Regular cardiac myocyte (primary cell): ENCODE data around the gene DBP. TPM values are rescaled to one million over a fixed set of nuclear protein-coding genes. Genes with fewer than 3 reads are reported as not detected.

Experiments
- total RNA-seq: library from RNA; depleted of rRNA; stranded (reverse); fragments of >200 nt; gene quantifications from 2 replicates; pipeline ENCODE4 v1.2.3, GENCODE V29; 2014

DBP gene, protein sequence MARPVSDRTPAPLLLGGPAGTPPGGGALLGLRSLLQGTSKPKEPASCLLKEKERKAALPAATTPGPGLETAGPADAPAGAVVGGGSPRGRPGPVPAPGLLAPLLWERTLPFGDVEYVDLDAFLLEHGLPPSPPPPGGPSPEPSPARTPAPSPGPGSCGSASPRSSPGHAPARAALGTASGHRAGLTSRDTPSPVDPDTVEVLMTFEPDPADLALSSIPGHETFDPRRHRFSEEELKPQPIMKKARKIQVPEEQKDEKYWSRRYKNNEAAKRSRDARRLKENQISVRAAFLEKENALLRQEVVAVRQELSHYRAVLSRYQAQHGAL
- total RNA-seq: 1.3 and 6.2 TPM in 2 replicates

GRCh38 chr19:48636859-48637448, at the start of gene DBP:
Gene DBP (minus strand): TSS chr19:48637379. CDS start chr19:48636994, 385 bp downstream.

DNA sequence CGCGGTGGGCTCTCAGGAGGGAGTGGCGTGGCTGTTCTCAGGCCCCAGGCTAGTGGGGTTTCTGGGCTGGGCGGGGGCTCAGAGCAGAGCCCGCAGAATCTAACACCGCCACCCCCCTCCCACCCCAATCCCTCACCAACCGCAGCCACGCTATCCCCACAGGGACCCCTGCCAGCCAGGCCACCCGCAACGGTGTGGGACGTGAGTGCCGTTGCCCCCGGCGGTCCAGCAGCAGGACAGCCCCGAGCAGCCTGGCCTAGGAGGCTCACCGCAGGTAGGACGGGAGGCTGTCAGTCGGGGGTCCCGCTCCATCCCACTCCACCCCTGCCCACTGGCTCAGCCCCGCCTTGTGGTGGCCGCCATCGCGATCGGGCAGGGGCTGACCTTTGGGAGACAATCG, 35.8 kb upstream of the DBP start, which contains the start of gene NTN5:
TSS of gene NTN5 (minus strand) at position 24 of the 400 bp plus-strand sequence. CDS start 2,031 bp downstream, outside the sequence.

DNA sequence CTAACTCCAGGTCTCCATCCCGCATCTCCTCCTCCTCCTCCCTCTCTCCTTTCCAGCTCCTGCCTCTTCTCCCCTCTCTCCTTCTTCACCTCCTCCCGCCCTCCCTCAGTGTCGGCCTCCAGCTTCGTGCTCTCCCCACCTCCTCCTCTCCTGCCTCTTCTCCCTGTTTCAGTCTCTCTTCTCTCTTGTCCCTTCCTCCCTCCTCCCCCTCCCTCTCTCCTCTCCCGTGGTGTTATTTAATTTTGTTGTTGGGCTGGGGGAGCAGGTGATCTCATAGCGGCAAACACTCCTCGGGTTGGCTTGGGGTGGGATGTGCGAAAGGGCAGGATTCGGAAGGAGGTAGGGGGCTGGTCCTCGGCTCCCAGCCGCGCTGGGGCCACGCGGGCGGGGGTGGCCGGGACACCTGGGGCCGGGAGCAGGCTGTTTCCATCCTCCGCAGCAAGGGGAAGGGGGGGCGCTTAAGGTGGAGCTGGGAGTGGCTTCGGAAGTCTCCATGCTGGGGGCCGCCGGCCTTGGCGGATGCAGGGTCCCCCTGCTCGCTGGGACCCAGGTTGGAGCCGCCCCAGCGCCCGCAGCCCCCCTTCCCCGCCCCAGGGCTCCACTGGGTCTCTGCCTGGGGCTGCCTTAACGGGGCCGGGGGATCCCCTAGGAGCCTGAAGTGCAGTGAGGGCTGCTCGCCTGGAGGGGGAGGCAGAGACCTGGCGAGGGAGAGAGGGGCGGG, 9.0 kb upstream of the DBP start, which contains the start of gene CA11:
TSS of gene CA11 (minus strand) at position 187 of the 721 bp plus-strand sequence. CDS start 555 bp downstream, outside the sequence.

DNA sequence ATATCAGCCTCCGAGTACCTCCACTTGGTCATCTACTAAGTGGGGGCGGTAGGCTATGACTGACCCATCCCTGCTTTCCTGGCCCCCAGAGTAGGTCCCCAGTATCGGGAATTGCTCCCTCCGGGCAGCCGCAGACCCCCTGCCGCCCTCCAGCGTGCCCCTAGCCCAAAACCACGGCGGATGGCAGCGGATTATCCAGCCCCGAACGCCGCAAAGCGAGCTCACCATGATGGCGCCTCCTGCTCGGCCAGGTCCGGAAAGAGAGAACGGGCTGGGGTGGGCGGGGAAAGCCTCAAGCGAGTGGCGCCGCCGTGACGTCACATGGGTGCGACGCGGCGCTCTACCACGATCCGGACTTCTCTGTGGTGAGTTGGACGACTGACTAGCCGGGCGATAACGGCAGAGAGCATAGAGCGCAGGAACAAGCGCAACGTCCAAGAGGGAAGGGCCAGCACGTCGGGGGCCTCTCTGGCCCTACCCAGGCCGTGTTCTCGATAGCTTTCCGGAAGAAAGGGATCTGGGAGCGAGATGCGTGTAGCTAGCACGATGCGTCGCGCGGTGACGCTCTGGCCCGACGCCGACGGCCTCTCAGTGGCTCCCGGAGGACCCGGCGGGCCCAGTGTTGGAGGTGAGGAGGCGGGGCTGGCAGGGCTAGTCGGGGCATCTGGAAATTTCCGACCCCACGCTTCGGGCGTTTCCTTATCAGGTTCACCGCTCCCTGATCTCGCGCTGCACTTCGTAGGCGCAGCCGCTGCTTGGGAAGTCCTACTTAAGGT, 18.1 kb downstream of the DBP start, which contains the start of the genes RPL18 and SPHK2:
TSS of gene RPL18 (minus strand) at position 263 of the 776 bp plus-strand sequence. CDS start at position 228, 35 bp downstream.
TSS of gene SPHK2 (plus strand) at position 591 of the 776 bp plus-strand sequence. CDS start 1,009 bp downstream, outside the sequence.

GRCh38 chr19:48614436-48615230, 22.5 kb downstream of the DBP start, which contains the start of gene FAM83E:
Gene FAM83E (minus strand): TSS chr19:48615076. CDS start chr19:48613372, 1,704 bp downstream.

DNA sequence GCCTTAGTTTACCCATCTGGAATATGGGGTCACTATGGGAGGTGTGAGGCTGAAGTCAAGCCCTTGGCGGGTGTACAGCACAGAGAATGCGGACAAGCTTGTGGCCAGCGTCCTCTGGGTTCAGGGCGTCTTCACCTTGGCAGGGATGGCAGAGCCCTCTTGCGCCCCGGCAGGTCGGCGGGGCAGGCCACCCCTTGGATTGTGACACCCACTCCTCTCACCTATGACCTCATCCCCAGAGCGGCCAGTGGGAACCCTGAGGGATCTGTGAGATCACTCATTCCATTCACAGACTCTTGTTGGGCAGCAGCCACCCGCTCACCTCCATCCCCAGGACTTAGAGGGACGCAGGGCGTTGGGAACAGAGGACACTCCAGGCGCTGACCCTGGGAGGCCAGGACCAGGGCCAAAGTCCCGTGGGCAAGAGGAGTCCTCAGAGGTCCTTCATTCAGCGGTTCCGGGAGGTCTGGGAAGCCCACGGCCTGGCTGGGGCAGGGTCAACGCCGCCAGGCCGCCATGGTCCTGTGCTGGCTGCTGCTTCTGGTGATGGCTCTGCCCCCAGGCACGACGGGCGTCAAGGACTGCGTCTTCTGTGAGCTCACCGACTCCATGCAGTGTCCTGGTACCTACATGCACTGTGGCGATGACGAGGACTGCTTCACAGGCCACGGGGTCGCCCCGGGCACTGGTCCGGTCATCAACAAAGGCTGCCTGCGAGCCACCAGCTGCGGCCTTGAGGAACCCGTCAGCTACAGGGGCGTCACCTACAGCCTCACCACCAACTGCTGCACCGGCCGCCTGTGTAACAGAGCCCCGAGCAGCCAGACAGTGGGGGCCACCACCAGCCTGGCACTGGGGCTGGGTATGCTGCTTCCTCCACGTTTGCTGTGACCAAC, 30.5 kb downstream of the DBP start, which contains the start of gene SPACA4:
TSS of gene SPACA4 (plus strand) at position 280 of the 896 bp plus-strand sequence. CDS start at position 517, 237 bp downstream.

Other genes starting within 250 kb of the DBP start
- 52.1 and 70.2 TPM in 2 replicates for gene KDELR1, start 245.8 kb downstream of the DBP start, total RNA-seq
- 0.28 and 0.38 TPM in 2 replicates for gene GRIN2D, start 243.7 kb downstream of the DBP start, total RNA-seq
- 20.9 and 61.7 TPM in 2 replicates for gene GRWD1, start 191.4 kb downstream of the DBP start, total RNA-seq
- gene KCNJ14, start 181.8 kb downstream of the DBP start, total RNA-seq: 0.28 and 0.38 TPM in 2 replicates
- 18.6 and 50.0 TPM in 2 replicates for gene CYTH2, start 168.0 kb downstream of the DBP start, total RNA-seq
- gene LMTK3, start 125.5 kb downstream of the DBP start, total RNA-seq: not detected in 2 replicates
- 0.28 TPM in 1 of 2 replicates, not detected in the other for gene SULT2B1, start 85.2 kb downstream of the DBP start, total RNA-seq
- gene SPACA4, start 30.6 kb downstream of the DBP start, total RNA-seq: not detected in 2 replicates
- gene FAM83E, start 22.3 kb downstream of the DBP start, total RNA-seq: 0.56 and 0.58 TPM in 2 replicates
- 2,069 and 2,218 TPM in 2 replicates for gene RPL18, start 18.2 kb downstream of the DBP start, total RNA-seq
- gene SPHK2, start 17.9 kb downstream of the DBP start, total RNA-seq: 5.1 and 6.9 TPM in 2 replicates
- gene CA11, start 8.8 kb upstream of the DBP start, total RNA-seq: 0.58 and 2.5 TPM in 2 replicates
- 0.28 TPM in 1 of 2 replicates, not detected in the other for gene NTN5, start 35.6 kb upstream of the DBP start, total RNA-seq
- not detected in 2 replicates for gene FUT2, start 58.6 kb upstream of the DBP start, total RNA-seq
- 0.19 and 0.28 TPM in 2 replicates for gene MAMSTR, start 82.3 kb upstream of the DBP start, total RNA-seq
- 0.58 and 0.85 TPM in 2 replicates for gene RASIP1, start 103.2 kb upstream of the DBP start, total RNA-seq
- gene IZUMO1, start 109.5 kb upstream of the DBP start, total RNA-seq: not detected in 2 replicates
- under 0.01 and 0.58 TPM in 2 replicates for gene FUT1, start 115.3 kb upstream of the DBP start, total RNA-seq
- not detected in 2 replicates for gene FGF21, start 118.1 kb upstream of the DBP start, total RNA-seq
- gene BCAT2, start 173.7 kb upstream of the DBP start, total RNA-seq: 27.9 and 48.3 TPM in 2 replicates
- 0.38 and 2.5 TPM in 2 replicates for gene HSD17B14, start 199.1 kb upstream of the DBP start, total RNA-seq
- gene PLEKHA4, start 231.2 kb upstream of the DBP start, total RNA-seq: 5.6 and 10.4 TPM in 2 replicates
- gene PPP1R15A, start 235.0 kb upstream of the DBP start, total RNA-seq: 41.6 and 98.9 TPM in 2 replicates